NCI-H524 treated with DMSO at 0.1 percent for 48 hours (cell line): ENCODE results near the gene TNFSF4.
"Not testable (repeated sequence)": the region's sequence is repeated elsewhere in the genome, so short reads cannot be mapped to it uniquely, and the experiment has no call there.

Experiments
- DNase-seq: peaks from one replicate; lab custom pipeline; 2025; lab: John Stamatoyannopoulos, UW

The TNFSF4 gene

GRCh38 chr1:173164178-173164577 lies 43.0 kb downstream of the TNFSF4 start:
- DNase-seq, result no peak

- no peak for DNase-seq
Measured at GRCh38 chr1:173163222-173163621, 43.9 kb downstream of the TNFSF4 start.

- DNase-seq, result no peak
Measured at GRCh38 chr1:173162601-173163000, 44.5 kb downstream of the TNFSF4 start.

GRCh38 chr1:173161510-173162221 lies 45.5 kb downstream of the TNFSF4 start:
- no peak for DNase-seq

DNA sequence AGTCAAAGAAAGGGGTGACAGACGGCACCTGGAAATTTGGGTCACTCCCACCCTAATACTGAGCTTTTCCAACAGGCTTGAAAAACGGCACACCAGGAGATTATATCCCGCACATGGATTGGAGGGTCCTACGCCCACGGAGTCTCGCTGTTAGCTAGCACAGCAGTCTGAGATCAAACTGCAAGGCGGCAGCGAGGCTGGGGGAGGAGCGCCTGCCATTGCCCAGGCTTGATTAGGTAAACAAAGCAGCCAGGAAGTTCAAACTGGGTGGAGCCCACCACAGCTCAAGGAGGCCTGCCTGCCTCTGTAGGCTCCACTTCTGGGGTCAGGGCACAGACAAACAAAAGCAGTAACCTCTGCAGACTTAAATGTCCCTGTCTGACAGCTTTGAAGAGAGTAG lies 53.2 kb downstream of the TNFSF4 start:
- DNase-seq, result not testable (repeated sequence)

DNA sequence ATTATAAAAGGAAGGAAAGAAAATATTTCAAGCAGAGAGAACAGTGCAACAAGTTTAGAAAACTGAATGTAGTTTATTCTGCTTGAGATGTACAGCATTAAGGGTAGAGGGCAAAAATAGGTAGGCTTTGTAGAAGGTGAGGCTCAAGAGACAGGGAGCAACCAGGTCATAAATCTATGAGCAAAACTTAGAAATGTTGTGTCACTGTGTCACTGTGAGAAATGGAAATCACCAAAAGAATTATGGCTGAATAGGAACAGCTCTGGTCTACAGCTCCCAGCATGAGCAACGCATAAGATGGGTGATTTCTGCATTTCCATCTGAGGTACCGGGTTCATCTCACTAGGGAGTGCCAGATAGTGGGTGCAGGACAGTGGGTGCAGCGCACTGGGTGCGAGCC lies 53.6 kb downstream of the TNFSF4 start:
- DNase-seq, result no peak

- DNase-seq, result no peak
Measured at GRCh38 chr1:173152598-173152997, 54.5 kb downstream of the TNFSF4 start.

DNA sequence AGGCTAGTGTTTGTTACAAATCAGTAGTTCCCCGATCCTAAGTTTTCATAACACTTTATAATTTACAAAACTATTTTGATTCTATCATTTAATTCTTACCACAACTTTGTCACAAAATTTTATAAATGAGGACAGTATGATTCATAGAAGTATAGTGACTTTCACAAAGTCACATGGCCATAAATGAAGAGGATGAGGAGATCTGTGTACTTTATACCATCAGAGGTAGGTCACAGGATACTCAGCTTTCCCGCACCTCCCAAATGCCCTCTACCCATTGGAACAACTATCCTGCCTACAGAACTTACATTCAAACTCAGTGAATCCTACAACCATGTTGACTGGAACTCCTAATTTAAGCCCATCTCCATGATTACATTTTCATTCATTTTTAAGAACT lies 56.3 kb downstream of the TNFSF4 start:
- no peak for DNase-seq

- DNase-seq, result no peak
Measured at GRCh38 chr1:173149887-173150286, 57.2 kb downstream of the TNFSF4 start.

DNA sequence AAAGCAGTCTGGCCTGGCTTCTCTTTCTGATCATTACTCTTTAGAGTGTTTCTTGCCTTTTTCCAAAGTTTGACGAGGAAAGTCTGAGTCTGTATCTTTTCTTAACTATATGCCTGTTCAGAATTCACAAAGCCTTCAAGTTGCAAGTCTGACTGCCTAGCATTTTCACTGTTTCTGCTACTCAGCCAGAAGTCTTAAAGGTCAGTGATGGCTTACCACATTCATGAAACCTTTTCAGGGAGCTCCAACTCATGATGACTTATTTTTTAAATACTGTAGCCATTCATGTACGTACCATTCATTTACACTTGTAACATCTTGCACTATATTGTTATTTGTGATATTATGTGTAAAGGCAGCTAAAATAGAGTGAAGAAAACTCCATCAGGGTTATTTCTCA lies 58.2 kb downstream of the TNFSF4 start:
- no peak for DNase-seq

DNA sequence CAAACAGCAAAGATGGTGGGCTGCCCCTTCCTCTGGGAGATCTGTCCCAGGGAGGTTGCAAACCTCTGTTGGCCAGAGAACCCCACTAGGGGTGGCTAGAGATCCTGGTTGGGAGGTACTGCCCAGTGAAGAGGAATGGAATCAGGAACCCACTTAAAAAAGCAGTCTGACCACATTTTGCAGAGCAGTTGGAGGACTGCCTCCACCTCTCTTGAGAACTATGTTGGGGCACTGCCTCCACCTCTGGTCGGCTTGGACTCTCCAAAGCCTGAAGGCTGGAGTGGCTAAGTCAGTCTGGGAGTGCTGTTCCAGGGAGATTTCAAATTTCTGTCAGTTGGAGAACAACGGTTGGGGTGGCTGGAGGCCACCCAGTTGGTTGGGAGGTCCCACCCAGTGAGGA lies 58.6 kb downstream of the TNFSF4 start:
- no peak for DNase-seq

- DNase-seq, result no peak
Measured at GRCh38 chr1:173140733-173141132, 66.4 kb downstream of the TNFSF4 start.

DNA sequence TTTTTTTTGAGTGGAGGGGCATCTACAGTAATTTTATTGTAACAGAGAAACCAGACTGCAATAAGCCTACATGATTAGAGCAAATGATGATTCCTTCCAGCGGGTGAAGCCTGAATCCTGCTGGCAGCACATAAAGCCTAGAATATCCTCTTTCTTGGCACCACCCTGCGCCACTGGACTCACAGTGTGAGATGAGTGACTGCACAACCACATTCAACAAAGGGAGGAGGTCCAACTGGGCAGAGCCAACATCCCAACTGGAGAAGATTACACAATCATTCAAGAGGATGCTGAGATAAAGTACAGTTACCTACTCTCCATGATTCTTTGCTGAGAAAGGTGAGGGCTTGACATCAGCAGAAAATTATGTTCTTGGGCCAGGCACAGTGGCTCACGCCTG lies 67.4 kb downstream of the TNFSF4 start:
- DNase-seq, result no peak

DNA sequence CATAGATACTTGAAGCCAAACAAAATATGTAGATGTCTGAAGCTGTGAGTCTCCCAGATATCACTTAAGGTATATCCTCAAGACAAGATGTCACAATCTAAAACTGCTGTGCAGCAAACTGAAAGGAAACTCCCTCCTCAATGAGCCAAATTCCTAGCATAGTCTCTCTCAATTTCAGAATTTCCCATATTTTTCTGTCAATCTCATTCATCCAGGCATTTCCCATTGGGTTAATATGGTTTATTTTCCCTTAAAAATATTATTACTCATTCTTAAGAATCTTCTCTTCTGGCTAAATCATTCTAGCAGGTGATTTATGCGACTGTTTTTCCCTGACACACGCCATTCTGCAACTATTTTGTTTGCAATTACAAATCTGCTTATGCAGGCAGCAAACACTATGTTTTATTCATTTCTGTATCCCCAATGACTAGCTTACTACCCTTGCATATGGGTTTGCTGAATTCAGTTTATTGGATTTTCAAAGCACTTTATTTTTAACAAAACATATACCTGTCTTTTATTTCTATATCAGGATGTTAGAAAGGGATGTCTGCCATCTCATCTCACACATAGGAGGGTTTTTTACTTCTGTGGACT lies 69.9 kb downstream of the TNFSF4 start:
- no peak for DNase-seq

- DNase-seq, result no peak
Measured at GRCh38 chr1:173134800-173135199, 72.3 kb downstream of the TNFSF4 start.

DNA sequence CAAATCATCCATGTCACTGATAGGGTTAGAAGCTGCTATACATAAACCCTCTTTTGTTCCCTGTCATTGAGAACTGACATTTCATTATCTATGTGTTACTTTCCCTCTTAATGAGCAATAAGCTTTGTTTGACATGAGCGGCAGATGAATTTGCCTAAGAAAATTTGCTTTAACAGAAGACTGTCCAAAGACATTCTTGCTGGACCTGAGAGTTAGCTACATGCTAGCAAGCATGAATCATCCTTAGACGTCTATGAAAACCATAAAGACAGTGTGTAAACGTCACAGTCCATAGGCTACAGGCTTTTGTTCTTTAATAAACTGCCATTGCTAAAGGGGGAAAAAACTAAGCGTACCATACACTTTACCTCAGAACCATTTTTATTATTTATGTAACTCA lies 73.1 kb downstream of the TNFSF4 start:
- DNase-seq, result no peak
